Tibial artery (tissue), 4 donors: ENCODE measurements around the gene ZBTB24.

Source experiments
- DNase-seq, 2 donors: peaks; one replicate each; pipeline ENCODE4 v3.0.0-alpha.2; 2019
- H3K27ac ChIP-seq, 2 donors: fragments of 200-600 bp; sonication (generic) in 1 of 2; 1 replicate in 1 of 2; 2 replicates in 1 of 2; pipeline ENCODE4 v1.5.1; 2018 to 2019; ENCODE audit warnings: mild to moderate bottlenecking in 1 of 2
- H3K27me3 ChIP-seq, 2 donors: fragments of 200-600 bp; sonication (generic) in 1 of 2; one replicate each; pipeline versions ENCODE4 v1.5.1 to v1.6.0; 2016 to 2019
- H3K36me3 ChIP-seq, 3 donors: fragments of 200-600 bp; sonication (generic) in 2 of 3; one replicate each; pipeline ENCODE4 v1.5.1; 2016 to 2019; ENCODE audit warnings: mild to moderate bottlenecking in 2 of 3
- H3K4me1 ChIP-seq, 4 donors: fragments of 200-600 bp; sonication (generic) in 2 of 4; 1 replicate in 3 of 4; 2 replicates in 1 of 4; pipeline ENCODE4 v1.5.1; 2016 to 2019
- H3K4me3 ChIP-seq, 2 donors: fragments of 200-600 bp; sonication (generic) in 1 of 2; 1 replicate in 1 of 2; 2 replicates in 1 of 2; pipeline ENCODE4 v1.5.1; 2018 to 2019; ENCODE audit warnings: mild to moderate bottlenecking in 2 of 2
- H3K9me3 ChIP-seq, 3 donors: fragments of 200-600 bp; sonication (generic) in 1 of 3; one replicate each; pipeline ENCODE4 v1.5.1; 2016 to 2019
- CTCF ChIP-seq, 2 experiments: fragments of 200-600 bp in 1 of 2; fragments of 450-650 bp in 1 of 2; IDR thresholded peaks; one replicate each; pipeline ENCODE4 v1.5.1; 2017 to 2019; ENCODE audit warnings: antibody characterized with exemption in 2 of 2, mild to moderate bottlenecking in 1 of 2, moderate library complexity in 1 of 2
- intact Hi-C: fragments of 100-400 bp; cut with DNase I; formaldehyde crosslinking; loops from one replicate; pipeline ENCODE4 v1.15.0; 2023; ENCODE audit warnings: low total_unique reads

The ZBTB24 gene

GRCh38 chr6:109455437-109456110 is 27.4 kb downstream of the ZBTB24 start, which contains the start of gene MICAL1:
Gene MICAL1, minus strand, starts transcription at chr6:109455772. Its CDS starts 1,576 bp downstream, at chr6:109454196.
- intact Hi-C loops: loop anchor here (2.0 kb wide), 1 partner anchor 27 kb away; the partner anchor contains the start of gene ZBTB24
- no peaks in the 10 kb centered on the region for H3K27me3 ChIP-seq
- H3K4me1 ChIP-seq: peaks cover 0 to 29% (median 26%) of the 10 kb centered on the region in 4 donors
- H3K4me3 ChIP-seq: peak within 1 kb of the TSS; percentile 77 to 79
- H3K36me3 ChIP-seq: peaks cover 0 to 15% (median 14%) of the 10 kb centered on the region in 3 donors
- DNase-seq: peak; percentile 75 to 90
- TF ChIP-seq CTCF (IDR thresholded peaks at IDR 0.05): peak; percentile 31 to 46
- peak within 1 kb of the TSS; percentile 86 for H3K27ac ChIP-seq
- H3K9me3 ChIP-seq: no peaks in the 10 kb centered on the region

- Histone ChIP-seq H3K27ac (peak overlapping the region; percentile 86), H3K36me3 (peaks cover 0 to 23% (median 20%) of the 10 kb centered on the region in 3 donors), H3K4me1 (peaks cover 0 to 29% (median 26%) of the 10 kb centered on the region in 4 donors), H3K27me3 (no peaks in the 10 kb centered on the region), H3K4me3 (peak overlapping the region; percentile 77 to 79), H3K9me3 (no peaks in the 10 kb centered on the region)
- intact Hi-C loops: loop anchor here (2.0 kb wide), 1 partner anchor 28 kb away; the partner anchor contains the start of gene ZBTB24
- DNase-seq: peak; percentile 66 to 82
- TF ChIP-seq CTCF (IDR thresholded peaks at IDR 0.05): no peak
These were observed 28.3 kb downstream of the ZBTB24 start for GRCh38 chr6:109454496-109455436.

GRCh38 chr6:109453594-109454495 is 29.2 kb downstream of the ZBTB24 start:
- H3K36me3 ChIP-seq: peaks cover 0 to 32% (median 29%) of the 10 kb centered on the region in 3 donors
- H3K9me3 ChIP-seq: no peaks in the 10 kb centered on the region
- TF ChIP-seq CTCF (IDR thresholded peaks at IDR 0.05): no peak
- intact Hi-C loops: loop anchor here (2.0 kb wide), 1 partner anchor 29 kb away; the partner anchor contains the start of gene ZBTB24
- no peaks in the 10 kb centered on the region for H3K27me3 ChIP-seq
- H3K4me3 ChIP-seq: peak overlapping the region; percentile 77 to 79
- peak in 1 of 2 donors; percentile 60 for DNase-seq
- peak overlapping the region; percentile 86 for H3K27ac ChIP-seq
- H3K4me1 ChIP-seq: peaks cover 0 to 29% (median 27%) of the 10 kb centered on the region in 4 donors

DNA sequence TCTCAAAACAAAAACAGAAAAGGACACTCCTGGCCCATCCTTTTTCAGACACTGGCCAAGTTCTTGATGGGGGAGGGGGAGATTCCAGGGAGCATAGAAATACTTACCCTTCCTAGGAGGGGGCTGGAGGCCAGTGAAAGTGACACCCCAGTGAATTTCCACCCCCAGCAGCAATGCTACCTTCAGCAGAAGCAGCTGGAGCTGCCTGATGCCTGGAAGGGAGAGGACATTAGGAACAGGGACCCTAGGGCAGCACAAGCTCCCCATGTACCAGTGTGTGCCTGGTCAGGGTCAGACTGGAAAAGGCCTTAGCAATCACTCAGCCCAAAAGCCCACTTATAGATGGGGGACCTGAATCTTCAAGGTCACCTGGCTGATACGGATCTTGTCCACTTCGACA is 29.9 kb downstream of the ZBTB24 start:
- no peaks in the 10 kb centered on the region for H3K27me3 ChIP-seq
- no peak for DNase-seq
- peaks cover 0 to 39% (median 31%) of the 10 kb centered on the region in 3 donors for H3K36me3 ChIP-seq
- intact Hi-C loops: no loop called here
- peaks cover 0 to 29% (median 27%) of the 10 kb centered on the region in 4 donors for H3K4me1 ChIP-seq
- no peaks in the 10 kb centered on the region for H3K9me3 ChIP-seq
- no peak for TF ChIP-seq CTCF (IDR thresholded peaks at IDR 0.05)
- no peak overlapping the region for H3K4me3 ChIP-seq
- peak overlapping the region in 1 of 2 donors; percentile 86 for H3K27ac ChIP-seq
